Vagina (tissue), 2 donors: ENCODE results near the gene WDR35.

Experiments used
- POLR2A ChIP-seq, 2 donors: fragments of 450-650 bp; IDR thresholded peaks; one replicate each; pipeline ENCODE4 v1.6.1; 2017; ENCODE audit warnings: antibody characterized with exemption in 2 of 2, mild to moderate bottlenecking in 2 of 2, moderate library complexity in 2 of 2
- POLR2AphosphoS5 ChIP-seq, 2 donors: sonication (generic); formaldehyde crosslinking; IDR thresholded peaks; one replicate each; pipeline ENCODE4 v1.9.0; 2017; ENCODE audit warnings: antibody characterized with exemption in 2 of 2, mild to moderate bottlenecking in 2 of 2, low read depth in 1 of 2; ENCODE audit not compliant: insufficient read depth in 1 of 2
- TF ChIP-seq, protein P1 (sequence below), 3 experiments: fragments of 450-650 bp in 2 of 3; fragments of 200-600 bp in 1 of 3; sonication (generic) in 1 of 3; IDR thresholded peaks; one replicate each; pipeline ENCODE4 v1.5.1; 2017 to 2019; ENCODE audit warnings: antibody characterized with exemption in 3 of 3, mild to moderate bottlenecking in 2 of 3, moderate library complexity in 2 of 3

DNA sequence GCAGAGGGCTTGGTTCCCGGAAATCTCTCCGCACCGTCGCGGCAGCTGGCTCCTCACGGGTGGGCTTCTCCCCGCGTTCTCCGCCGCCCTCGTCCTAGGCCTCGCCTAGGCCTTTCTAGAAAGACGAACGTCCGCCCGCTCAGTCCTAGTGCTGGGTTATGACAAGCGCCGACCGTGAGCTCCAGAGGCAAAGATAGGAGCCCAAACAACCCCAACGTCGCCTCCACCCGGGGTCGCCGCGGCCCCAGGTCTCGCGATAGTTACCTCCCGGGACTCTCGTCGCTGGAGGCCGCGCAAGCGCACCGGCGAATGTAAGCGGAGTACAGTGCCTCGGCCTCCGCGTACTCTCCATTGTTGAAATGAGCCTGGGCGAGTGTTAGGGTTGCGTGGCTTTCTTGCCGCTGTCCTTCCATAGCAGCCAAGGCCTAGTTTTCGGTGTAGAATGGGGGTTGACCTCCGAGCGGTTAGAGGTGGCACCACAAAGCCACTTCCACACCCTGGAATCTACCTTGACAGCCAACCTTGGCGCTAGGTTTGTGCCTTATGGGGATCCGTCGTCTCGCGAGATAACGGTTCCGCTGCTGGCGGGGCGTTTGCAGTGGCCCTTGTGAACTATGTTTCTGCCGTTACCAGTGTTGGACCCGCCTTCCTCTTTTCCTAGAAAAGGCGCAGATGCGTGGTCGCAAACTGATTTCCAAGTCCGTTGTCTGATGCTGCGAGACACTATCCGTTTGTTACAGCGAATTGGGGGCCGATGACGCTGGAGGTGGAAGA, 88.3 kb downstream of the WDR35 start, which contains the start of gene TTC32:
- TF ChIP-seq POLR2AphosphoS5 (IDR thresholded peaks at IDR 0.05; ENCODE audit: insufficient read depth in 1 of 2, low read depth in 1 of 2) (peak; percentile 89 to 95), POLR2A (IDR thresholded peaks at IDR 0.05) (peak in 1 of 2 donors; percentile 79)
- TF ChIP-seq, protein P1, sequence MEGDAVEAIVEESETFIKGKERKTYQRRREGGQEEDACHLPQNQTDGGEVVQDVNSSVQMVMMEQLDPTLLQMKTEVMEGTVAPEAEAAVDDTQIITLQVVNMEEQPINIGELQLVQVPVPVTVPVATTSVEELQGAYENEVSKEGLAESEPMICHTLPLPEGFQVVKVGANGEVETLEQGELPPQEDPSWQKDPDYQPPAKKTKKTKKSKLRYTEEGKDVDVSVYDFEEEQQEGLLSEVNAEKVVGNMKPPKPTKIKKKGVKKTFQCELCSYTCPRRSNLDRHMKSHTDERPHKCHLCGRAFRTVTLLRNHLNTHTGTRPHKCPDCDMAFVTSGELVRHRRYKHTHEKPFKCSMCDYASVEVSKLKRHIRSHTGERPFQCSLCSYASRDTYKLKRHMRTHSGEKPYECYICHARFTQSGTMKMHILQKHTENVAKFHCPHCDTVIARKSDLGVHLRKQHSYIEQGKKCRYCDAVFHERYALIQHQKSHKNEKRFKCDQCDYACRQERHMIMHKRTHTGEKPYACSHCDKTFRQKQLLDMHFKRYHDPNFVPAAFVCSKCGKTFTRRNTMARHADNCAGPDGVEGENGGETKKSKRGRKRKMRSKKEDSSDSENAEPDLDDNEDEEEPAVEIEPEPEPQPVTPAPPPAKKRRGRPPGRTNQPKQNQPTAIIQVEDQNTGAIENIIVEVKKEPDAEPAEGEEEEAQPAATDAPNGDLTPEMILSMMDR (IDR thresholded peaks at IDR 0.05), result no peak
